ENCODE measurements around the gene ZNRD2. TPM values are rescaled to one million over a fixed set of nuclear protein-coding genes. Genes with fewer than 3 reads are reported as not detected.

The ZNRD2 gene
- total and polyA plus RNA-seq, 10 of the 15 experiments (the other 5 are each of a cell fraction or from before 2014, with no cell fraction given) = 7.9 to 111 (median 55.4) TPM

DNA sequence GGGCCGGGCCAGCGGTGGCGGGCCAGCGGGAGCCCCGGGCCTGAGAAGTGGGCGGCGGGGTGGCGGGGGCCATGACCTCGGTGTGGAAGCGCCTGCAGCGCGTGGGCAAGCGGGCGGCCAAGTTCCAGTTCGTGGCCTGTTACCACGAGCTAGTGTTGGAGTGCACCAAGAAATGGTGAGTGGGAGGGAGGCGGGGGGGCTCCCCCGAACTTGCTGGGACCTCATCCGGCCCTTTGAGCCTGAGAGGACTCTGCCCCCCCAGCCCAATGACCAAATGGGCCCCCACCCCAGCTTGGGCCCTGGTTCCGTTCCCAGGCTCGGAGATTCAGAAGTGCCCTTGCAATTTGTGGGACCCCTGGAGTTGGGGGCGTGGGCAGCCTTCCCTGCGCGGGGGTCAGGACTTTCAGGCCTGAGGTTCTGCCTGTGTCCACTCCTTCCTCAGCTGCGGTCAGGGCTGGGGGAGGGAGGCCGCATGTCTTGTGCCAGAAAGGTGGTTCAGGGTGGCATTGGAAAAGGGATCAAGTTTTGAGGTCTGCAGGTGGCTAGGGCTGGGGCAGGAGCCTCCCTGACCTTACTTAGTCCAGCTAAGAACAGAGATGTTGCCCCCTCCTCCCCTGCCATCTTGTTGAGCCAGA lies 6.1 kb downstream of the ZNRD2 start:
- BruUV-seq (replicated peaks) = TSS peak; percentile 21
- no peak for FAIRE-seq
- TF ChIP-seq SMARCA5 (IDR thresholded peaks at IDR 0.05) = peak; percentile 18; the same call in 1 of the 2 replicates
- TF ChIP-seq, protein P1, sequence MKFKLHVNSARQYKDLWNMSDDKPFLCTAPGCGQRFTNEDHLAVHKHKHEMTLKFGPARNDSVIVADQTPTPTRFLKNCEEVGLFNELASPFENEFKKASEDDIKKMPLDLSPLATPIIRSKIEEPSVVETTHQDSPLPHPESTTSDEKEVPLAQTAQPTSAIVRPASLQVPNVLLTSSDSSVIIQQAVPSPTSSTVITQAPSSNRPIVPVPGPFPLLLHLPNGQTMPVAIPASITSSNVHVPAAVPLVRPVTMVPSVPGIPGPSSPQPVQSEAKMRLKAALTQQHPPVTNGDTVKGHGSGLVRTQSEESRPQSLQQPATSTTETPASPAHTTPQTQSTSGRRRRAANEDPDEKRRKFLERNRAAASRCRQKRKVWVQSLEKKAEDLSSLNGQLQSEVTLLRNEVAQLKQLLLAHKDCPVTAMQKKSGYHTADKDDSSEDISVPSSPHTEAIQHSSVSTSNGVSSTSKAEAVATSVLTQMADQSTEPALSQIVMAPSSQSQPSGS (IDR thresholded peaks at IDR 0.05; ENCODE audit: low read length) = no peak
- no peak for TF ChIP-seq RFX5 (IDR thresholded peaks at IDR 0.05; ENCODE audit: low read depth, low read length)
- TF ChIP-seq, protein P2, sequence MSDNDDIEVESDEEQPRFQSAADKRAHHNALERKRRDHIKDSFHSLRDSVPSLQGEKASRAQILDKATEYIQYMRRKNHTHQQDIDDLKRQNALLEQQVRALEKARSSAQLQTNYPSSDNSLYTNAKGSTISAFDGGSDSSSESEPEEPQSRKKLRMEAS (IDR thresholded peaks at IDR 0.05; ENCODE audit: low read depth, low read length) = no peak
- TF ChIP-seq, protein P3, sequence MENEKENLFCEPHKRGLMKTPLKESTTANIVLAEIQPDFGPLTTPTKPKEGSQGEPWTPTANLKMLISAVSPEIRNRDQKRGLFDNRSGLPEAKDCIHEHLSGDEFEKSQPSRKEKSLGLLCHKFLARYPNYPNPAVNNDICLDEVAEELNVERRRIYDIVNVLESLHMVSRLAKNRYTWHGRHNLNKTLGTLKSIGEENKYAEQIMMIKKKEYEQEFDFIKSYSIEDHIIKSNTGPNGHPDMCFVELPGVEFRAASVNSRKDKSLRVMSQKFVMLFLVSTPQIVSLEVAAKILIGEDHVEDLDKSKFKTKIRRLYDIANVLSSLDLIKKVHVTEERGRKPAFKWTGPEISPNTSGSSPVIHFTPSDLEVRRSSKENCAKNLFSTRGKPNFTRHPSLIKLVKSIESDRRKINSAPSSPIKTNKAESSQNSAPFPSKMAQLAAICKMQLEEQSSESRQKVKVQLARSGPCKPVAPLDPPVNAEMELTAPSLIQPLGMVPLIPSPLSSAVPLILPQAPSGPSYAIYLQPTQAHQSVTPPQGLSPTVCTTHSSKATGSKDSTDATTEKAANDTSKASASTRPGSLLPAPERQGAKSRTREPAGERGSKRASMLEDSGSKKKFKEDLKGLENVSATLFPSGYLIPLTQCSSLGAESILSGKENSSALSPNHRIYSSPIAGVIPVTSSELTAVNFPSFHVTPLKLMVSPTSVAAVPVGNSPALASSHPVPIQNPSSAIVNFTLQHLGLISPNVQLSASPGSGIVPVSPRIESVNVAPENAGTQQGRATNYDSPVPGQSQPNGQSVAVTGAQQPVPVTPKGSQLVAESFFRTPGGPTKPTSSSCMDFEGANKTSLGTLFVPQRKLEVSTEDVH (IDR thresholded peaks at IDR 0.05; ENCODE audit: low read depth, partially characterized antibody) = no peak
- TF ChIP-seq, protein P4, sequence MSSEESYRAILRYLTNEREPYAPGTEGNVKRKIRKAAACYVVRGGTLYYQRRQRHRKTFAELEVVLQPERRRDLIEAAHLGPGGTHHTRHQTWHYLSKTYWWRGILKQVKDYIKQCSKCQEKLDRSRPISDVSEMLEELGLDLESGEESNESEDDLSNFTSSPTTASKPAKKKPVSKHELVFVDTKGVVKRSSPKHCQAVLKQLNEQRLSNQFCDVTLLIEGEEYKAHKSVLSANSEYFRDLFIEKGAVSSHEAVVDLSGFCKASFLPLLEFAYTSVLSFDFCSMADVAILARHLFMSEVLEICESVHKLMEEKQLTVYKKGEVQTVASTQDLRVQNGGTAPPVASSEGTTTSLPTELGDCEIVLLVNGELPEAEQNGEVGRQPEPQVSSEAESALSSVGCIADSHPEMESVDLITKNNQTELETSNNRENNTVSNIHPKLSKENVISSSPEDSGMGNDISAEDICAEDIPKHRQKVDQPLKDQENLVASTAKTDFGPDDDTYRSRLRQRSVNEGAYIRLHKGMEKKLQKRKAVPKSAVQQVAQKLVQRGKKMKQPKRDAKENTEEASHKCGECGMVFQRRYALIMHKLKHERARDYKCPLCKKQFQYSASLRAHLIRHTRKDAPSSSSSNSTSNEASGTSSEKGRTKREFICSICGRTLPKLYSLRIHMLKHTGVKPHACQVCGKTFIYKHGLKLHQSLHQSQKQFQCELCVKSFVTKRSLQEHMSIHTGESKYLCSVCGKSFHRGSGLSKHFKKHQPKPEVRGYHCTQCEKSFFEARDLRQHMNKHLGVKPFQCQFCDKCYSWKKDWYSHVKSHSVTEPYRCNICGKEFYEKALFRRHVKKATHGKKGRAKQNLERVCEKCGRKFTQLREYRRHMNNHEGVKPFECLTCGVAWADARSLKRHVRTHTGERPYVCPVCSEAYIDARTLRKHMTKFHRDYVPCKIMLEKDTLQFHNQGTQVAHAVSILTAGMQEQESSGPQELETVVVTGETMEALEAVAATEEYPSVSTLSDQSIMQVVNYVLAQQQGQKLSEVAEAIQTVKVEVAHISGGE (CRISPR knock-in tag; IDR thresholded peaks at IDR 0.05) = no peak
- TF ChIP-seq GATAD2B (conservative IDR thresholded peaks at IDR 0.05; ENCODE audit: low read depth) = 0 out of 2 replicates have a peak, but pooled peaks have one; percentile 41
- TF ChIP-seq NFYB (IDR thresholded peaks at IDR 0.05; ENCODE audit: insufficient read depth, low read depth, low read length) = no peak
- TF ChIP-seq, protein P5, sequence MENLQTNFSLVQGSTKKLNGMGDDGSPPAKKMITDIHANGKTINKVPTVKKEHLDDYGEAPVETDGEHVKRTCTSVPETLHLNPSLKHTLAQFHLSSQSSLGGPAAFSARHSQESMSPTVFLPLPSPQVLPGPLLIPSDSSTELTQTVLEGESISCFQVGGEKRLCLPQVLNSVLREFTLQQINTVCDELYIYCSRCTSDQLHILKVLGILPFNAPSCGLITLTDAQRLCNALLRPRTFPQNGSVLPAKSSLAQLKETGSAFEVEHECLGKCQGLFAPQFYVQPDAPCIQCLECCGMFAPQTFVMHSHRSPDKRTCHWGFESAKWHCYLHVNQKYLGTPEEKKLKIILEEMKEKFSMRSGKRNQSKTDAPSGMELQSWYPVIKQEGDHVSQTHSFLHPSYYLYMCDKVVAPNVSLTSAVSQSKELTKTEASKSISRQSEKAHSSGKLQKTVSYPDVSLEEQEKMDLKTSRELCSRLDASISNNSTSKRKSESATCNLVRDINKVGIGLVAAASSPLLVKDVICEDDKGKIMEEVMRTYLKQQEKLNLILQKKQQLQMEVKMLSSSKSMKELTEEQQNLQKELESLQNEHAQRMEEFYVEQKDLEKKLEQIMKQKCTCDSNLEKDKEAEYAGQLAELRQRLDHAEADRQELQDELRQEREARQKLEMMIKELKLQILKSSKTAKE (IDR thresholded peaks at IDR 0.05; ENCODE audit: low read depth, poor library complexity, severe bottlenecking) = no peak
- no peak; the same call in 1 of the 2 replicates for TF ChIP-seq YY1 (IDR thresholded peaks at IDR 0.05; ENCODE audit: low read depth, low read length)
- TF ChIP-seq SIN3A (IDR thresholded peaks at IDR 0.05; ENCODE audit: low read depth, low read length) = no peak
- TF ChIP-seq TCF12 (IDR thresholded peaks at IDR 0.05; ENCODE audit: low read depth, low read length) = no peak

More for the DNA sequence above, 6.1 kb downstream of the ZNRD2 start:
- in situ Hi-C loops (cut with MboI) (no loop called here), intact Hi-C loops (cut with micrococcal nuclease; ENCODE audit: unreplicated experiment) (no loop called here)
- under 1% methylated on average over 25 of the region's 26 CpGs for WGBS (ENCODE audit: insufficient coverage, insufficient replicate concordance, low lambda C conversion rate, missing lambda C conversion rate)
- Histone ChIP-seq H3K4me3 (peak overlapping the region; percentile 97), H2AFZ (ENCODE audit: control insufficient read depth, low read depth, low read length) (no peak overlapping the region; the same call in 1 of the 2 replicates), H3K9me3 (replicated peaks; ENCODE audit: control insufficient read depth, insufficient read depth, low read length) (no peaks in the 10 kb centered on the region), H4K20me1 (ENCODE audit: control insufficient read depth, insufficient read depth) (no peaks in the 10 kb centered on the region; the same call in 1 of the 2 replicates), H3K79me2 (ENCODE audit: control insufficient read depth, insufficient read depth, low read length) (peaks cover 65% of the 10 kb centered on the region), H3K9ac (ENCODE audit: control insufficient read depth, insufficient read depth, low read length) (peak overlapping the region; percentile 88), H3K4me2 (ENCODE audit: control insufficient read depth, insufficient read depth) (peak overlapping the region; percentile 100), H3K27me3 (replicated peaks in 1 of 2; ENCODE audit: control insufficient read depth in 2 of 2, insufficient read depth in 2 of 2, low read length in 1 of 2) (no peaks in the 10 kb centered on the region), H3K36me3 (ENCODE audit: control insufficient read depth in 2 of 2, insufficient read depth in 2 of 2, low read length in 1 of 2) (peaks cover 5 to 15% of the 10 kb centered on the region in 2 experiments; a peak in 3 of 4 replicates), H3K4me1 (ENCODE audit: control insufficient read depth, insufficient read depth, low read length) (peaks cover 31% of the 10 kb centered on the region), H3K27ac (ENCODE audit: control insufficient read depth, insufficient read depth) (peak overlapping the region; percentile 96)
- DNase-seq (ENCODE audit: low read depth, low spot score) (no peak), ATAC-seq (no peak)
- ChIA-PET POLR2A (interaction anchor here (0.6 to 4.9 kb wide), 8 partner anchors 11 to 63 kb away, joined by 3 to 129 read pairs (median 6); partner anchors contain the start of genes MAP3K11, PCNX3 and SIPA1), CTCF (interaction anchor here (0.7 to 5.7 kb wide), 8 partner anchors 12 to 135 kb away, joined by 3 to 130 read pairs (median 4); partner anchors contain the start of genes KCNK7 and PCNX3), SMC1A (ENCODE audit: uncharacterized antibody, unreplicated experiment) (interaction anchor here (0.8 to 4.2 kb wide), 4 partner anchors 11 to 36 kb away, joined by 4 to 93 read pairs (median 7); no protein-coding TSS in a partner anchor), RAD21 (ENCODE audit: unreplicated experiment) (interaction anchor here (0.6 to 4.0 kb wide), 8 partner anchors 11 to 76 kb away, joined by 3 to 132 read pairs (median 6); partner anchors contain the start of genes KCNK7, PCNX3 and SIPA1)
